UCSD-AML1 (cell line): Measurements from ENCODE around the gene FGFR3.
"Not testable (repeated sequence)": the region's sequence is repeated elsewhere in the genome, so short reads cannot be mapped to it uniquely, and the experiment has no call there.

Experiments
- DNase-seq: peaks from one replicate; lab custom pipeline; 2025; ENCODE audit not compliant: unreplicated experiment; lab: John Stamatoyannopoulos, UW

The FGFR3 gene

DNA sequence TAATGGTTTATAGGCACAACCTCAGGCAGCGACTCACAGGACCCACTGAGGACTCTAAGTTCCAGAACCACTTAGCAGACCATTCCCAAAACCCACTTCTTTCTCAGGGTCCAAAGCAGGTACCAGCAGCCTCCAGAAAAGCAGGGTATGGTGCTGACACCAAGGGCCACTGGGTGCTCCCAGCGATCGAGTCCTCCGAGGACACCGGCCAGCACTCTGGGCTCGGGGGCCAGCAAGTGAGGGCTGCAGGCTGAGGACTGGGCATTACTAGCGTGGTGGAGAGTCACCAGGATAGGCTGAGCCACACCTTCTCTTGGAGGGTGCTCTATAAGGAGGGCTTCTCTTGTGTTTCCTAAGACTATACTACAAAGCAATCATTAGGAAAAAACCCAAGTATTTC lies 43.6 kb downstream of the FGFR3 start:
- no peak for DNase-seq

DNA sequence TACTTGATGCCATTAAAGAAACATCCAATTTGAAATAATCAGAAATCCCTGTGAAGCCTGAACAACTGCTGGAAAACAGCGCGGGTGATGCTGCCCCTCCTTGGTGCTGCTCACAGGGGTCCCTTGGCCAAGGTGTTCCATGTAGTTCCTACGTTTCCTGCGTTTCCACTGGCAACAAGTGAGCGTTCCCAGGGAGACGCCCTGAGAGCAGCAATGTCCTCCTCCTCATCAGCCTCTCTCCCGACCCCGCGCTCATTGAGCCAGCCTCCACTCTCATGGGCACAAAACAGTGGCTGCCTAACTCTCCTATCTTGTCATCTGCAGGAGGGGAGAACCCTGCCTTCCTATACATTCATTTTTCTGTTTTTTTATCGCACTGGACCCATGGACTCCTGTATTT lies 44.0 kb downstream of the FGFR3 start:
- no peak for DNase-seq

DNA sequence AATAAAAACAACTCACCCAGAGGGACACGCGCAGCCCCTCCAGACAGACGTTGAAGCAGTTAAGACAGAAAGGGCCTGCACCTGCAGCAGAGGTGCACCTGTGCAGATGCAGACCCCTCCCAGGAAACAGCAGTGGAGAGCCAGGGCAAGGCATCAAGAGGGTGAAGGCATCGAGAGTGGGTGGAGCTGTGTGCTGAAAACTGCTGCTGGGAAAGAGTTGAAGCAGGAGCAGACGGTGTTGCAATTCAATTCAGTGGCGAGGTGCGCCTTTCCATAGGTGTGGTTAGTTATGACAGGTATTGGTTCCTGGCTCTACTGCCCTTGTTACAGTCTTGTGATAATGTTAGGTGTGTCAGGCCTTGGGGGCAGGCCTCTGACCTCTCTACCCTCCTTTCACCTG lies 46.2 kb downstream of the FGFR3 start:
- no peak for DNase-seq

DNA sequence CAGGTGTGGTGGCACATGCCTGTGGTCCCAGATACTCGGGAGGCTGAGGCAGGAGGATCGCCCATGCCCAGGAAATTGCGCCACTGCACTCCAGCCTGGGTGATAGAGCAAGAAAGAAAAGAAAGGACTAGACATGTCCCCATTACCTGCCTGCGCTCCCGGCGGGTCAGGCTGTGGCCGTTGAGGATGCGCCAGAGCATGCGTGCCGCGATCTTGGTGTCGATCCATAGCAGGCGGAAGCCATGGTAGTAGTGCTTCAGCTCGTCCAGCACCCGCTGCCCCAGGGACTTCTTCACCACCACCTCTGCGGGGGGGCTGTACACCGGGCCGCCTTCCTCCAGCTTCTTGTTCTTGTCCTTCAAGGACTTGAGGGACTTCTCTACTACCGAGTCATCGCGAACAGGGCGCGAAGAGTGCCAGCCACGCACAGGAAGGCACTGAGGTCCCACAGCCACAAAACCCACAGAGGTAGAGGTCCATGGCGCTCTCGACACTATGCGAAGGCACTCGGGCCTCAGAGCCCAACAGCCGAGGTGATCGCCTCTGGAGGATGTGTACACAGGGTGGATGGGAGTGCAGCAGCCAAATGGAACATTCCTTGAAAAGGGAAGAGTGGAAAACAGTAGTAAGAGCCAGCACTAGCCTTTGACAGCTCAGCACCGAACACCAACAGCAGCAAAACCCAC lies 48.3 kb downstream of the FGFR3 start:
- no peak for DNase-seq

DNA sequence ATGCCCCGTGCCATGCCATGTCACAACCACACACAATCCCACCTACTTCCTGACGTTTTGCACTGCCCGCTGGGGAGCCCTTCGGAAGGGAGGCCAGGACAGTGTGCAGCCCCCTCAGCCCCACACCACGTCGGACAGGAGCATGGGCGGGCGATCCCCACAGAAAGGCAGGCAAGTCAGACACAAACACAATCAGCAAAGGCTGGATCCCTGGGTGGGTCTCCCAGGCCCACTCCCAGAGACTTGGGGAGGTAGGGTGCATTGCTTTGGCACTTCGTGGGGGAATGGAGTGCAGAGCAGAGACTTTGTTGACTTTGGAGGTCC lies 48.8 kb downstream of the FGFR3 start:
- DNase-seq = no peak

DNA sequence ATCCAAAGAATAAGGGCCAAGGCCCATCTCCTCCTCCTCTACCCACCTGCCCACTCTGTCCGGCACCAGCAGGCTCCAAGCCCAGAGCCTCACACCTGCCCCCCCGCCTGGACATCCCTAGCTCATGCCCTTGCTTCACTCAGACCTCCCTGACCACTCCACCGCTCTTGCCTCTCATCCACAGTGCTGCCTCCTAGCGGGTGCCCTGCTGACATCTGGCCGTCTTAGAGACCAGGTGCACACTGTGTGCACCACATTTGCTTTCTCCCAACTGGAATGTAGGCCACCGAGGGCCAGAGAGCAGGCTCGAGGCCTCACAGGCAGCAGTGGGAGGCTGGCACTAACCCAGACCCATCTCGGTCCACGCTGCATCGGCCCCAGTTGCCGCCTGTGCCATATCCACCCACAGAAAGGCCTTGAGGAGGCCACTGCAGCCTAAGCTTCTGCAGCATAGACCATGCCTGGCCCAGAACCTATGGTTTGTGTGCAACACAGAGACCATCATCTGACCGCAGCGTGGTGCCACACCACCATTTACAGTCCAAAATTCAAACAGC lies 49.3 kb downstream of the FGFR3 start:
- no peak for DNase-seq

DNA sequence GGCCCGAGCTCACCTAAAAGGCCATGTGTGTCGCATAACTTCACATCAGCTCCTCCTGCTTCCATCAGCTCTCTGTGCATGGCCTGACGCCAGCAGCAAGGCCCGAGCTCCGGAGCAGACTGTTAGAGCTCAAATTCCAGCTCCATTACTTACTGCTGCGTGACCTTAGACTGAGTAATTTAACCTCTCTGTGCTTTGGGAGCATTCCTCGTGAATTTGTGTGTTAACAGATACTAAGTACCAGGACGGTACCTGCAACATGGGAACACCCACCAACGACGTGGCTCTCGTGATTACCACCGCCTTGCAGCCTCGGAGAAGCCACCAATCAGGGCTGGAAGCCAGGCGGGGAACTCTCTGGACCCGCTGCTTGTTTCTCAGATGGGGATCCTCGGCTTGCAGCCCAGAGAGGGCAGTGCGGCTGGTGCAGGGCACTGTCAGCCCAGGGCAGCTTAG lies 49.9 kb downstream of the FGFR3 start:
- no peak for DNase-seq

DNA sequence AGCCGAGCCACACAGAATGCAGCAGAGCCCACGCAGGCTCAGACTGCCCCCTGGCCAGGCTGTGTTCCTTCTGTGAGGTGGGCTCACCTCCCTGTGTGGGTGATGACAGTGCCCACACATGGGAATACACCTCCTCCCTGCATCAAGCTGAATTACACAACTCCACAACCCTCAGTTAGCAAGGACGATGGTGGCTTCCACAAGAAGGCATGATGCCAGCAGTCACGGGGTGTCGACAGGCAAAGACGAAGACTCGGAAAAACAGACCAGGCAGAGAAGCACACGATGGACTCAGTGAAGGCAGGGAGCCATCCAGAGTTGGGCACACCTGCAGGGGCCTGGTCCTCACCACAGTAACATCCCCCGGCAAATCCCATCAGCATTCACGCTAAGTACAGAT lies 50.8 kb downstream of the FGFR3 start:
- DNase-seq = no peak

DNA sequence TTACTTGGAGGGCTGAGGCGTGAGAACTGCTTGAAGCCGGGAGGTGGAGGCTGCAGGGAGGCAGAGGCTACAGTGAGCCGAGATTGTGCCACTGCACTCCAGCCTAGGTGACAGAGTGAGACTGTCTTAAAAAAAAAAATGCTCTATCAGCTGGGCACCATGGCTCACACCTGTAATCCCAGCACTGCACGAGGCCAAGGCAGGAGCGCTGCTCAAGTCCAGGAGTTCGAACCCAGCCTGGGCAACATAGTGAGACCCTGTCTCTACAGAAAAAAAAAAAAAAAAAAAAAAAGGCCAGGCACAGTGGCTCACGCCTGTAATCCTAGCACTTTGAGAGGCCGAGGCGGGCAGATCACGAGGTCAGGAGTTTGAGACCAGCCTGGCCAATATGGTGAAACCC lies 51.5 kb downstream of the FGFR3 start:
- not testable (repeated sequence) for DNase-seq

DNA sequence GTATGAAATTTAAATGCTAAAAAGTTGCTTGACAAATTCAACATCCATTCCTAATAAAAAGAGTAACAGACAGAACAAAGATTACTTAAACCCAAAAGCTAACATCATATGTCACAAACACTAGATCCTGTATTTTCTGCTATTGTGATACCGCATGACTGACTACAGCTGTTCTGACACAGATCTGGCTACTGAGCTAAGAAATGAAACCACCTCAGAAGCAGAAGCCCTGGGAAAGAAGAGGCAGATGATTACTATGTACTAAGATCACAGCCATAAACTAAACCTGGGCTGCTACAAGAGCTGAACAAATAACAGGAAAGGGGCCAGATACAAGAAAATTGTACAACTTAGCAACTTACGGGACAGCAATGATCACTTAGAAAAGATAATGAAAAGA lies 53.5 kb downstream of the FGFR3 start:
- no peak for DNase-seq

DNA sequence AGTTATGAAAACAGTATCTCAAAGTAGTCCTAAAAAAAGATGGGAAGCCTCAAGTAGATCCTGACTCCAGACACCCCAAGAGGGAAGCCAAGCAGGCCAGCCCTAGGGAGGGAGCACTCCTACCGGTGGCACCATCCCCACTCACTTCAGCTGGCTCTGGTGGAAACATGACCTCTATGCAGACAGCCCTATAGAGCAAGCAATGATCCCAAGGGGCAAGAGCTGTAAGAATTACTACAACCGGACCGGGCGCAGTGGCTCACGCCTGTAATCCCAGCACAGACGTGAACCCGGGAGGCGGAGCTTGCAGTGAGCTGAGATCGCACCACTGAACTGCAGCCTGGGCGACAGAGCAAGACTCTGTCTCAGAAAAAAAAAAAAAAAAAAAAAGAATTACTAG lies 57.2 kb downstream of the FGFR3 start:
- DNase-seq = no peak

DNA sequence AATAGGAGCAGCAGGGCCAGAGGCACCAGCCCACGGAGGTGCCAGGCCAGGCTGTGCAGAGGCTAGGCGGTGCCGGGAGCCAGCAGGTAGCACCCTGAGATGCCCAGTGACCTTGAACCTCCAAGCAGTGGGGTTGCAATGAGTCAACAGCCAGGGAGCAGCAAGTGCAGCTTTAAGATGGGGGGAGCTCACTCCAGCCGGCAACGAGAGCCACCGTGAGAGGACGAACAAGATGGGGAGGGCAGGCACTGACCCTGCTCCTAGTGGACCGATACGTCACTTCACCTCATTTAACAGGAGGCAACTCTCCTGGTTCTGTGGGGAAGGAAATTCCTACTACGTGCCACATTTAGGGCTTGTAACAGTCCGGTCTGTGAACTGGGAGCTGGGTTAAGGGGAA lies 58.1 kb downstream of the FGFR3 start:
- no peak for DNase-seq

DNA sequence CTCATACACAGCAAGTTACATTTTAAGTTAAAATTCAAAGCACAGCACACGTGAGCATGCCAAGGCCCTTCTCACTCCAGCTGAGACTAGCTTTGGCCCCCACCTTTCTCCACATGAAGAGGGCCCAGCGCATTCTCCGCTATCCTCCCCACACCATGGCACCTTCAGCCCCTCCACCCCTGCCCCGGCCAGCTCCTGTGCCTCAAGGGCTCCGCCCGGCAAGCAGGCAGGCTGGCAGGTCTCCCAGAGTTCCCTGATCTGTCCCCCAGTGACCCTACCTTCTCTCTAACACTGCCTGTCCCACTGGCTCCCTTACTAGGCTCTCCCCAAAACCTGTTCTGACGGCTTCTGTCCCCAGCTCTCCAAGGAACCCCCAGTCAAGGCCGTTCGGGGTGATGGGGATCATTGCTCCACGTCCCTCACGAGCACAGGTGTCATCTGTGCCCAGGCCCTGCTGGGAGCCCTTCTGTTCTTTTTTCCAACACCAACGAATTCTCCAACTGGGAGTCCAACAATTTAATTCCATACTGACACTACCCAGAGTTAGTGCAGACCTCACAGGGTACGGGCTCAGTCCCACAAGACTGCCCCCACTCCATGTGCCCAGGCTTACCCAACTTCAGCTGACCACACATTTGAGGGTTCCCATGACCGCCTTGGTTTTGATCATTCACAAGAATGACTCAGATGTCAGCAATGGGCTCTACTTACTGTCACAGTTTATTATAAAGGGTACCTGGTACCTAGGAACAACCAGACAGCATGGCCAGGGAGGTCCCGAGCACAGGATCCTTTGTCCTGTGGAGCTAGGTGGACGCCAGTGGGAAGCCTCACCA lies 58.7 kb downstream of the FGFR3 start:
- DNase-seq = no peak

DNA sequence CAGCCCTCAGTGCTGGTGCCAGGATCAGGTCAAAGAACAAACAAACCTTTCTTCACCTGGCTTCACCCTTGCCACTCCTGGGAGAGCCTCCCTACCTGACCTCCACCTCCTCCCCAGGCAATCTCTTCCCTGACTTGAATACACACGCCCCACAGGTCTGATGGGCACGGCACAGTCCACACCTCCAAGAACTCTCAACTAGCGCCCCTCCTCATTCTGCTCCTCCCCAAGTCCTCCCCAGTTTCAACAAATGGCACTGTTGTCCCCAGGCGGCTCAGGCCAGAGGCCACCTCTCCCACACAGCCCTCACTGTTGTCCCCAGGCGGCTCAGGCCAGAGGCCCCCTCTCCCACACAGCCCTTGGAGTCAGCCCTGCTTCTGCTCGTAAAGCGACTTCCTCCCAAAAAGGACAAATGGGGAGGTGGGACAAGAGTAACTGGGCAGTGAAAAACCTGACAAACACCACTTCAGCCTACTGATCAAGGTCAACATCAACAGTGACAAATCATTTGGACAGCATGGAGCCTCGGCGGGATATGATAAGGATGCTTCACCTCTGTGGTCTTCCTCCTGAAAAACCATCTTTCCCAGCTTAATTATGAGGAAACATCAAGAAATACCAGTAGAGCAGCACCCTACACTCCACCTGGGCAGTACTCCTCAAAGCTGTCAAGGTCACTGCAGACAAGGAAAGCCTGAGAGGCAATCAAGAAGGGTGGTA lies 60.0 kb downstream of the FGFR3 start:
- no peak for DNase-seq

DNA sequence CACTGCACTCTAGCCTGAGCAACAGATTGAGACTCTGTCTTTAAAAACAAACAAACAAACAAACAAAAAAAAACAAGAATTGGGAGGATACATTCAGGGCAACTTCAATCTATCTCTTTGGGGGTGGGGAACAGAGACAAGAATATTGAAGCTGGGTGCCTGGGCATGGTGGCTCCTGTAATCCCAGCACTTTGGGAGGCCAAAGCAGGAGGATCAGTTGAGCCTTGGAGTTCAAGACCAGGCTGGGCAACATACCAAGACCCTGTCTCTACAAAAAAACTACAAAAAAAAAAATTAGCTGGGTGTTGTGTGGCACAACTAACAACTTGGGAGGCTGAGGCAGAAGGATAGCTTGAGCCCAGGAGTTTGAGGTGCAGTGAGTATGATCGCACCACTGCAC lies 61.7 kb downstream of the FGFR3 start:
- DNase-seq = no peak

DNA sequence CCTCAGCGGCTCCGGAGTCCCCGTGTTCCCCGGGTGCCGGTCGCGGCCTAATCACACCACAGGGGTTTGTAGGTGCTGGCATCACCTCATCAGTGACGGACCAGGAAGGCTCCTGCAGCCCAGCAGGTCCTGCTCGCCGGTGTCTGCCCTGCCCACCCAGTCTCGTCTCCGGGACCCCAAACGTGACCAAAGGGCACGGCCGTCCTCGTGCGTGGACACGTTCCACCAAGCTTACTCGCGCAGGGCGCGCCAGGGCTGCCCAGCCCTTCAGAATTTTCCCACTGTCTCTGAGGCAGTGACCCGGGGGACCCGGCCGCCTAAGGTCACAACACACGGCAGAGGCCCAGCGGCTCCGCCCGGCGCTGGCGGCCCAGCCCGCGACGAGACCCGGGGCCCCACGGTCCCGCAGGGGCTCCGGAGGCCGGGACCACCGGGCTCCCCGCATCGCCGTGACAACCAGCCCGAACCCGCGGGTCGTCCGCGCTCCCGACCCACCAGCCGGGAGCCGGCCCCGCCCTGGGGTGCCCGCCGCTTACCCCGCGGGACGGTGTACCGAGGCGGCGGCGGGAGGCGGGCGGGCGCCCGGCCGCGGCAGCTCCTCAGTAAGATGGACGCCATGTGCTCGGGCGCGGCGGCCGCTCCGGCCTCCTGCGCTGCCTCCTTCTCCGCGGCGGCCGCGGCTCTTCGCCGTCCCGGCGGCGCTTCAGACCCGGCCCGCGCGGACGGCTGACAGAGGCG lies 62.4 kb downstream of the FGFR3 start:
- DNase-seq = no peak

DNA sequence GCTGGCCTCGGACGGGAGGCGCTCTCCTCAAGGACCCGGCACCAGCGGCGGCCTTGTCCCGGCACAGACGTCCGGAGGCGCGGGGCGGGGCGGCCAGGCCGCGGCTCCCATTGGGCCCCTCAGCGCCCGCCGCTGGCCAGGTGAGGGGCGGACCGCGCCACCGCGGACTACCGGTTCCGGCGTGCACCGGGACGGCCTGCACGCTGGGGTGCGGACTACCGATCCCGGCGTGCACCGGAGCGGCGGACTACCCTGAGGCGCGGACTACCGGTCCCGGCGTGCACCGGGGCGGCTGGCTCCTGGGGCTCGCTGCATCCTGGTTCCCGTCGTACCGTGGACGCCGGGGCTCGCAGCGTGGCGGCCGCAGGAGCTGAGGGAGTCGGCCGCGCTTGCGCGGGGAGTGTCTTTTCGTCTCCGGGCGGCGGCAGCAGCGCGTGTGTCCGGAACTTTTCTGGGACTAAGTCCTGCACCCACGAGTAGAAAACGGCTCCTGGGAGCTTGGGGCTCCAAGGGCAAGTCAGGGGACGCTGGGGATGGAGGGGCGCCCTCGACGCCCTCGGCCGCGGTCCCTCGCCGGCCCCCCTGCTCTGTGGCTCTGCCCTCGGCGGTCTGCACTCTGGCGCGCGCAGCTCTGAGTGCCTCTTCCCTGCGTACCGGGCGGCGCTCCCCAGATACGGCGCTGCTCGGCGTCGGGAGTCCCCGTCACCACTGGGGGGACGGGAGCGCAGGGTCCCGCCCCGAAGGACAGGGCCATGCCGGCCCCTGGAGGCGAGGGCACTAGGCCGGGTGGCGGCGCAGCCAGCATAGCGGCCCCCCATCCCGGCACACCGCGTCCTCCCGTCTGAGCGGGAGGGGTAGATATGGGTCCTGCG lies 63.2 kb downstream of the FGFR3 start, which contains the start of gene LETM1:
LETM1 (minus strand) TSS at position 86 of the 872 bp plus-strand sequence. CDS start 206 bp downstream, outside the sequence.
- DNase-seq = peak; percentile 95

DNA sequence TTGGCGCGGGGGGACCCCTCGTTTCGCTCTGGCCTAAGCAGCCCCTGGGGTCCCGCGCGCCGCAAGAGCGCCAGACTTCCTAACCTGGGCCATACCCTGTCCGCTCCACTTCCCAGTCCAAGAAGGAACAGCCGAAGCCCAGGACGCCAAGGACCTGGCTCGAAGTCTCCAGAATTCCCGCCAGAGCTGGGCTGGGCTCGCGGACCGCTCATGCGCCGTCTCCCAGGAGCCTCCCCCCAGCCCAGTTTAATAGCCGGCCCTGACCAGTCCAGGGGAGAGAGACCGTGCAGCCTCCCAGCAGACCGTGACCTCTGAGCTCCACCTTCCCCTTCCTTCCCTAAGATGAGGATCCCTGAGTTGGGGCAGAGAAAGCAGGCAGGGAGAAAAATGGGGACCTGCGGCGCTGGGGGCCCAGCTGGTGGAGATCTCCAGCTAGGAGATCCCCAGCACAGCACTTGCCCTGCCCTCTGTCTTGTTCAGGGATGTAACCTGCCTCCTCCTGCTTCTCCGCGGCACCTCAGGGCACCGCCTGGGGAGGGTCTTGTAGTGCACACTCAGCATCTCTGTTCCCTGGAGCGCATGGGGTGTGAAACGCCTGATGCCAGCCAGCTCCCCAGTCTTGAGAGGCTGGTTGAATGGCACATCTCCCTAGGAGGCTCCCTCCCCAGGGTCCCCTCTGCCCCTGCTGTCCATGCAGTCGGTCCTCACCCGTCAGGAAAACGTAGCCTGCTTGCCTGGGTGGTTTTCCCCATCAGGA lies 64.0 kb downstream of the FGFR3 start:
- no peak for DNase-seq

DNA sequence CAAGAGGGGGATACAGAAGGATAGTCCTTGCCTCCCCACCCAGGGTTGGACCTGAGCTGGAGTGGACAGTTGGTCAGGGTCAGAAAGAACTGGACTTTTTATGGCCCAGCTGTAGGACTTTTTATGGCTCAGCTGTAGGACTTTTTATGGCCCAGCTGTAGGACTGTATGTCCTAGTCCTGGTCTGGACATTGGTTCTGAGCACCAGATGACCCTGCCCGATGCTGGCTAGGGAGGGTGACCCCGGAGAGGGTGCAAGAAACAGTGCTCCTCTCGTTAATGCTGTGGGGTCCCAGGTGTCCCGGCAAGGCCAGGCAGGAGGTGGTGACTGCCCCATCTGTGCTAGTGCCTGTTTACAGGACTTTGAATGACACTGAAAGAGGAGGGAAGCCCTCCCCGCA lies 64.8 kb downstream of the FGFR3 start:
- DNase-seq = no peak
